K562 (cell line): ENCODE data around the gene GNAS-AS1. TPM values are rescaled to one million over a fixed set of nuclear protein-coding genes. Genes with fewer than 3 reads are reported as not detected.

Source experiments
- ATAC-seq: fragments of 200-7000 bp; cut with Tn5 transposase; 3 replicates; pipeline ENCODE4 v1.9.1; 2020; ENCODE audit warnings: moderate library complexity
- BruUV-seq: library from RNA; stranded (reverse); fragments of 400-500 nt; replicated peaks from 2 replicates; lab custom pipeline; 2021; lab: Mats Ljungman, UMichigan
- CTCF ChIA-PET: fragments of 300-600 bp; formaldehyde crosslinking; extraction: SDS; loops from one replicate; lab custom pipeline; 2021; ENCODE audit warnings: low intra/inter-chr PET ratio; lab: Yijun Ruan, JAX
- POLR2A ChIA-PET: fragments of 300-600, 350-650 bp; sonication (Branson Sonifier 250); formaldehyde crosslinking; extraction: SDS; loops from one replicate; lab custom pipeline; 2021; ENCODE audit warnings: antibody characterized with exemption, inconsistent platforms; lab: Yijun Ruan, JAX
- DNase-seq, 4 experiments: peaks; one replicate each; pipeline versions ENCODE4 v3.0.0 to v3.0.0-alpha.2; 2011 to 2018; ENCODE audit warnings: low spot score in 3 of 4, mixed read lengths in 3 of 4; ENCODE audit errors: extremely low read depth in 1 of 4
- FAIRE-seq: peaks from 2 replicates; lab custom pipeline; 2011; peaks lifted over from hg19 to GRCh38; lab: Jason Lieb, UNC
- H2AFZ ChIP-seq: 2 replicates; pipeline ENCODE4 v1.6.0; 2011; ENCODE audit warnings: low read depth, low read length, control low read depth, inconsistent platforms
- H3K27ac ChIP-seq: fragments of 200-600 bp; 3 replicates; pipeline ENCODE4 v1.8.0; 2011; ENCODE audit warnings: low read depth, mild to moderate bottlenecking, control low read depth, inconsistent platforms, low read length, moderate library complexity, mixed read lengths; ENCODE audit errors: extremely low read depth
- H3K27me3 ChIP-seq, 2 experiments: fragments of 300-600 bp in 1 of 2; 2 replicates in 1 of 2; 3 replicates in 1 of 2; pipeline versions ENCODE4 v1.6.0 to v1.8.0; 2011; ENCODE audit warnings: inconsistent platforms in 2 of 2, low read length in 2 of 2, mild to moderate bottlenecking in 1 of 2, mixed read lengths in 1 of 2, moderate library complexity in 1 of 2; ENCODE audit not compliant: control insufficient read depth in 2 of 2, insufficient read depth in 2 of 2
- H3K36me3 ChIP-seq: fragments of 300-600 bp; 3 replicates; pipeline ENCODE4 v1.8.0; 2011; ENCODE audit warnings: mild to moderate bottlenecking, low read length, inconsistent platforms; ENCODE audit not compliant: control insufficient read depth, insufficient read depth
- H3K4me1 ChIP-seq, 2 experiments: fragments of 200-600 bp in 1 of 2; replicated peaks in 1 of 2; 2 replicates in 1 of 2; 3 replicates in 1 of 2; pipeline versions ENCODE4 v1.5.1 to v1.8.0; 2011; ENCODE audit warnings: inconsistent platforms in 2 of 2, low read length in 2 of 2, mild to moderate bottlenecking in 1 of 2, mixed read lengths in 1 of 2, moderate library complexity in 1 of 2; ENCODE audit not compliant: control insufficient read depth in 2 of 2, insufficient read depth in 2 of 2
- H3K4me2 ChIP-seq: 2 replicates; pipeline ENCODE4 v1.6.1; 2011; ENCODE audit warnings: low read length, control low read depth, inconsistent platforms, mixed read lengths; ENCODE audit not compliant: insufficient read depth
- H3K4me3 ChIP-seq: fragments of 200-600 bp; sonication (generic), shearing (Covaris generic); 2 replicates; pipeline ENCODE4 v1.5.1; 2016; ENCODE audit warnings: control low read depth, inconsistent platforms
- H3K79me2 ChIP-seq: fragments of 200-600 bp; 3 replicates; pipeline ENCODE4 v1.8.0; 2011; ENCODE audit warnings: low read length, inconsistent platforms; ENCODE audit not compliant: control insufficient read depth, insufficient read depth
- H3K9ac ChIP-seq, 2 experiments: 2 replicates each; pipeline versions ENCODE4 v1.6.0 to v1.6.1; 2011; ENCODE audit warnings: low read depth in 2 of 2, low read length in 2 of 2, control low read depth in 1 of 2, inconsistent platforms in 1 of 2, mild to moderate bottlenecking in 1 of 2, mixed read lengths in 1 of 2; ENCODE audit not compliant: insufficient read depth in 1 of 2
- H3K9me1 ChIP-seq: one replicate; pipeline ENCODE4 v1.6.0; 2011; ENCODE audit warnings: inconsistent platforms, mild to moderate bottlenecking, low read length, moderate library complexity; ENCODE audit not compliant: control insufficient read depth, insufficient read depth
- H3K9me3 ChIP-seq: replicated peaks from 2 replicates; pipeline ENCODE4 v1.5.1; 2011; ENCODE audit warnings: low read depth, low read length, inconsistent platforms; ENCODE audit not compliant: control insufficient read depth, insufficient read depth
- H4K20me1 ChIP-seq: replicated peaks from 2 replicates; pipeline ENCODE4 v1.6.1; 2011; ENCODE audit warnings: low read length, inconsistent platforms, mixed read lengths; ENCODE audit not compliant: control insufficient read depth, insufficient read depth
- C11orf30 ChIP-seq: fragments of 450-650 bp; IDR thresholded peaks from 2 replicates; pipeline ENCODE4 v1.6.1; 2016; ENCODE audit warnings: low read depth, mild to moderate bottlenecking
- CTCF ChIP-seq, 3 experiments: IDR thresholded peaks in 2 of 3; conservative IDR thresholded peaks in 1 of 3; 2 replicates each; pipeline ENCODE4 v1.5.1; 2011 to 2012; ENCODE audit warnings: low read length in 3 of 3, mild to moderate bottlenecking in 3 of 3, control low read depth in 2 of 3, improper control_type of control experiment in 1 of 3, inconsistent platforms in 1 of 3, low read depth in 1 of 3, mixed read lengths in 1 of 3, moderate library complexity in 1 of 3; ENCODE audit not compliant: insufficient read depth in 2 of 3
- FOXJ3 ChIP-seq: sonication (generic); formaldehyde crosslinking; IDR thresholded peaks from 2 replicates; pipeline ENCODE4 v1.4.0; 2020; ENCODE audit warnings: mild to moderate bottlenecking, missing genetic modification reagents
- JUN ChIP-seq, 2 experiments: sonication (generic) in 1 of 2; formaldehyde crosslinking in 1 of 2; IDR thresholded peaks; 2 replicates each; pipeline versions ENCODE4 v1.6.1 to v1.8.0; 2012 to 2022; ENCODE audit warnings: borderline replicate concordance in 2 of 2, mild to moderate bottlenecking in 2 of 2, improper control_type of control experiment in 1 of 2, low read depth in 1 of 2, low read length in 1 of 2, missing genetic modification reagents in 1 of 2
- MTA2 ChIP-seq: fragments of 450-650 bp; IDR thresholded peaks from 2 replicates; pipeline ENCODE4 v1.6.1; 2016; ENCODE audit warnings: low read depth
- NRF1 ChIP-seq, 2 experiments: fragments of 450-650 bp; IDR thresholded peaks in 1 of 2; conservative IDR thresholded peaks in 1 of 2; 2 replicates each; pipeline ENCODE4 v1.6.1; 2014; ENCODE audit warnings: mild to moderate bottlenecking in 2 of 2
- PRMT5 ChIP-seq: sonication (generic); formaldehyde crosslinking; IDR thresholded peaks from 2 replicates; pipeline ENCODE4 v1.5.0; 2020; ENCODE audit warnings: missing genetic modification reagents
- TFAM ChIP-seq: fragments of 250-450 bp; sonication (Bioruptor Pico); conservative IDR thresholded peaks from 2 replicates; pipeline ENCODE4 v1.5.0; 2021; ENCODE audit warnings: mild to moderate bottlenecking, moderate library complexity
- ZNF316 ChIP-seq: fragments of 450-650 bp; IDR thresholded peaks from 2 replicates; pipeline ENCODE4 v1.6.1; 2016
- ZNF589 ChIP-seq: fragments of 200-800 bp; sonication (Bioruptor generic); IDR thresholded peaks from 2 replicates; pipeline ENCODE4 v1.6.1; 2016; ENCODE audit warnings: low read depth, missing genetic modification characterization, missing compliant biosample characterization
- WGBS: fragments of 100-300 bp; shearing (Covaris generic); methylation state at CpG from one replicate; pipeline ENCODE4 v1.1.6; 2016; ENCODE audit warnings: low coverage, mixed read lengths; ENCODE audit not compliant: insufficient coverage; ENCODE audit errors: missing lambda C conversion rate; 5-methylcytosine and 5-hydroxymethylcytosine counted together
- in situ Hi-C: fragments of 300-500 bp; cut with MboI; formaldehyde crosslinking; loops from 4 replicates; pipeline ENCODE4 v1.15.0; 2018; ENCODE audit warnings: inconsistent platforms, mixed read lengths
- intact Hi-C: fragments of 100-400 bp; cut with micrococcal nuclease; formaldehyde crosslinking; loops from 2 replicates; pipeline ENCODE4 v1.14.2; 2022
- polyA plus RNA-seq, 8 experiments: library from polyadenylated mRNA; depleted of rRNA in 4 of 8; stranded (reverse) in 5 of 8; unstranded in 3 of 8; fragments of >200 nt; fragmentation: Nextera tagmentation in 2 of 8; fragmentation: Illumina TruSeq in 1 of 8; extraction: Ambion mirVana in 2 of 8; extraction: Trizol in 1 of 8; gene quantifications; 2 replicates each; pipeline versions ENCODE4 v1.2.1 to v1.2.3, GENCODE V29; 2011 to 2014; ENCODE audit warnings: inconsistent platforms in 1 of 8, missing spikeins in 1 of 8
- total RNA-seq, 7 experiments: library from RNA; depleted of rRNA in 6 of 7; stranded (reverse); fragments of >200 nt in 6 of 7; fragmentation: Illumina TruSeq in 2 of 7; extraction: Trizol in 2 of 7; gene quantifications; 2 replicates each; pipeline versions ENCODE4 v1.2.1 to v1.2.3, GENCODE V29; 2011 to 2021; ENCODE audit warnings: low replicate concordance in 1 of 7

GNAS-AS1 gene
- total and polyA plus RNA-seq, 9 of the 15 experiments (the other 6 are each of a cell fraction or from before 2014, with no cell fraction given), result 0.04 to 2.5 (median 0.25) TPM

- TF ChIP-seq JUN (IDR thresholded peaks at IDR 0.05; ENCODE audit: borderline replicate concordance, low read depth, low read length) (peak; percentile 23; the same call in 1 of the 2 replicates), JUN (CRISPR knock-in tag; IDR thresholded peaks at IDR 0.05; ENCODE audit: borderline replicate concordance) (no peak), NRF1 (conservative IDR thresholded peaks at IDR 0.05 in 1 of 2, IDR thresholded peaks at IDR 0.05 in 1 of 2) (0 out of 4 replicates have a peak, but pooled peaks of 1 of the 2 experiments have one; percentile 14), ZNF589 (no peak), FOXJ3 (CRISPR knock-in tag) (no peak), TFAM (CRISPR knock-in tag) (no peak)
These were observed 19.8 kb upstream of the GNAS-AS1 start (continued) for GRCh38 chr20:58870293-58871014.

- Histone ChIP-seq H2AFZ (no peak overlapping the region), H3K79me2 (no peaks in the 10 kb centered on the region), H3K27ac (no peak overlapping the region), H3K9me1 (no peaks in the 10 kb centered on the region), H3K4me1 (no peaks in the 10 kb centered on the region), H3K4me2 (no peak overlapping the region), H3K36me3 (no peaks in the 10 kb centered on the region), H3K9me3 (no peaks in the 10 kb centered on the region), H3K4me3 (no peak overlapping the region), H4K20me1 (no peaks in the 10 kb centered on the region), H3K9ac (no peak overlapping the region), H3K27me3 (peaks cover 0 to 6% of the 10 kb centered on the region in 2 experiments; a peak in 2 of 5 replicates)
- BruUV-seq, result no TSS peak
- in situ Hi-C loops (loop anchor here (5.0 kb wide), 2 partner anchors 348 to 543 kb away; no protein-coding TSS in a partner anchor), intact Hi-C loops (loop anchor here (1.0 to 5.0 kb wide), 3 partner anchors 217 to 533 kb away; no protein-coding TSS in a partner anchor)
- peak; percentile 74 for ATAC-seq
- POLR2A ChIA-PET, result interaction anchor here (0.6 to 0.9 kb wide), 2 partner anchors 17 to 528 kb away, joined by 3 read pairs; no protein-coding TSS in a partner anchor
- CTCF ChIA-PET, result interaction anchor here (1.4 to 4.5 kb wide), 5 partner anchors 218 to 627 kb away, joined by 3 to 59 read pairs (median 11); no protein-coding TSS in a partner anchor
- DNase-seq, result peak in 1 of 4 experiments; percentile 23
- 17% methylated on average over 7 of the region's 7 CpGs for WGBS
- FAIRE-seq, result no peak
- TF ChIP-seq PRMT5 (CRISPR knock-in tag) (no peak), ZNF316 (0 out of 2 replicates have a peak, but pooled peaks have one; percentile 31), MTA2 (no peak), CTCF (IDR thresholded peaks at IDR 0.05 in 2 of 3, conservative IDR thresholded peaks at IDR 0.05 in 1 of 3; ENCODE audit: insufficient read depth in 2 of 3, low read depth in 1 of 3, low read length in 3 of 3) (0 out of 6 replicates have a peak, but pooled peaks of 1 of the 3 experiments have one; percentile 13), C11orf30 (peak; percentile 33; the same call in 1 of the 2 replicates)
These were observed 19.0 kb upstream of the GNAS-AS1 start for GRCh38 chr20:58869662-58870227.
